COLO829 (cell line): ENCODE results near the gene TM4SF4.

Source experiments
- DNase-seq: peaks from one replicate; pipeline ENCODE4 v3.0.0; 2012; ENCODE audit warnings: low spot score

Gene TM4SF4

DNA sequence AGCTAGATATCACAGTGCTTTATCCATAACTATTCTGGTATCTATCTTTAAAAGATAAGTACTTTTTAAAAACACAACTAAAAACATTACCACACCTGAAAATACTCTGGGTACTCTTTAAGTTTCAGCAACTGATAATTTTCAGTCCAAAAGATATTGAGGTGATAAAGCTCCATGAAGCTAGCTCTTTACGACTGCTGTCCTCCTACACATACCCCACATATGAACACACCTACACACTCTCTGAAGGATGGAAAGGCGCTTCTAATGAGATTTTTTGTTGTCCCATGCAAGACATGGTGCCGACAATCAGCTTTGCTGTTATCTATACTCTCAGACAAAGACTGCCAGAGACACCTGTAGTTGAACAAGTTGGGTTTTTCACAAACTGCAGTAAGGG, 19.1 kb upstream of the TM4SF4 start:
- DNase-seq = no peak

DNA sequence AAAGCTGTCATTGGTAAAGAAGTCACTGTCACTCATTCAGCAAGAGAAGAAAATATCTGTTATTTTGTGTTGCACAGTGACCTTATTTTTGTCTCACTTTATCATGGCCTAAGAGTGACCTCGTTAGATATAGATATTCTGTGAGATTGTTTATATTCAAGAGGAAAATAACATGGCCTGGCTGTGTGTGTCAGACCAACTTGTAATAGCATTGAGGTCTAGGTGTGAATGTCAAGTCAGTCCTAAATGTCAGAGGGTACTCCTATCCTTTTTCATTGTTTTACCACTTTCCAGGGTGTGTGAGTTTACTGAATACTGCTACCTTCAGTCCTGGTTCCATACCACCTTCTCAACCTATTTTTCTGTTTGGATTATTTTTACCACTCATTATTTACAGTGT, 18.5 kb upstream of the TM4SF4 start:
- no peak for DNase-seq

DNA sequence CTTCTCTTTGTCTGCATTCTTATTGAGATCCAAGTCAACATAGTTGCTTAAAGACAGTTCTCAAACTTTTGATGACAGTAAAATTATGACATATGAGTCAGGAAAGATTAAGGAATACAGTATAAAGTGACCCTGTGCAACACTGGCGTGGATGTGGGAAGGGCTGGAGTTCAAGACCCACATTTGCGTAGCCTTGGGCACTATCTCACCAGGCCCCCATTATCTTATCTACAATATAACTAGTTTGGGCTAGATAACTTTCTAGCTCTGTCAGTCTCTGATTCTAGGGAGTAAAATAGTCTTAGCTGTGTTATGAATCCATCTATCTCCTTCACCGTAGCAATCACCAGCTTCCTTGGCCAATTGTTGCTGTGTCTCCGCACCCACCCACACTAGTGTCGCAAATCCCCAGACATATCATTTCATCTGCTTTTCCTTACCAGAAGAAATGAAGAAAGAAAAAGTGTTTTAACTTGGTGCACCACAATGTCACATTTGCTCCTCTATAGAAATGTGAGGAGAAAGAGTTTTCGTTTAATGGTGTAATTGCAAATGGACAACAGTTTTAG, 14.9 kb upstream of the TM4SF4 start:
- no peak for DNase-seq

DNA sequence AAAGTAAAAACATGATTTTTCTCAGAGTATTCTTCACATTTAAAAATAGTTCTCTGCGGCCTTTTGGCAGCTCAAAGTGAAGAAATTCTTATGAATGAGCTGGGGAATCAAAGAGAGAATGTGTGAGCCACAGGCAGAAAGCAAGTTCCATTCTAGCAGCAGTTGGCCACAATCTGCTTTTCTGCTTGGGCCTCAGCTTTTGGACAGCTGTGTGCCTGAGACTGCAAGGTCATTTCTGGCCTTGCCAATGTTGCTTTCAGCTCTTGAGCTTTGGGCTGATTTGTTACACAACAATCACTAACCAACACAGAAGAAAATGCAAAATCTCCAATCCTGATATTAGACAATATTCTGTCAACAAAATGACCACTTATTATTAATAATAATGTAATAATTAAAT, 14.4 kb upstream of the TM4SF4 start:
- no peak for DNase-seq

DNA sequence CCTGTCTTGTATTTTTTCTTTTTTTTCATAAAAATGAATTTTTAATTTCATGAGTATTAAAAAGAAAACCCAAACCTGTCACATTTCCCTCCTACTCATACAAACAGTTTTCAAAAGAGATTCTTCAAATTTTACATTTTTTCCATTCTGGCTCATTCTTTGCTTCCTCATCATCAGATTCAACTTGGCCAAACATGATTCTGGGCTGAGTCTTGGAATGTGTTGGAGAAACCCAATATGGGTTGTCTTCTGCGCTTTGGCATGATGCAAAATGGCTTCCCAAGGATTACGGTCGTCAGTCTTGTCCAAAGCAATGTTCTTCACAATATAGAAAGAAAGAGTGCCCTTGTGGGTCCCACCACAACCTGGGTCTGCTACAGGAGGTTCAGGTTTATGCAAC, 12.4 kb upstream of the TM4SF4 start:
- no peak for DNase-seq

DNA sequence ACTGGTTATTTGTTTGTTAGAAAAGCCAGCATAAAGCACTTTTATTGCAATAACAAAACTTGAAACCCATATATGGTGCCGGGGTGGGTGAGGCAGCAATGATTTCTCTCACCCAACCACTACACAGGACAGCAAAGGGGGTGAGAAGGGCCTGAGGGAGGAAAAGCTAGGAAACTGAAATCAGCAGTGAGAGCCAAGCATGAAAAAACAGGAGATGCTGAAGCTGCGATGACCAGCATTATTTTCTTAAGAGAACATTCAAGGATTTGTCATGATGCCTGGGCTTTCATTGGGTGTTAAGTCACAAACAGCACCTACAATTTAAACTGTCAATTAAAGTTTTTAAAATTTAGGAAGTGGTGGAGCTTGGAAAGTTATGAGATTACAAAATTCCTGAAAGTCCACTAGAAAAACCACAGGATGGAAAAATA, 11.9 kb upstream of the TM4SF4 start:
- DNase-seq = no peak

DNA sequence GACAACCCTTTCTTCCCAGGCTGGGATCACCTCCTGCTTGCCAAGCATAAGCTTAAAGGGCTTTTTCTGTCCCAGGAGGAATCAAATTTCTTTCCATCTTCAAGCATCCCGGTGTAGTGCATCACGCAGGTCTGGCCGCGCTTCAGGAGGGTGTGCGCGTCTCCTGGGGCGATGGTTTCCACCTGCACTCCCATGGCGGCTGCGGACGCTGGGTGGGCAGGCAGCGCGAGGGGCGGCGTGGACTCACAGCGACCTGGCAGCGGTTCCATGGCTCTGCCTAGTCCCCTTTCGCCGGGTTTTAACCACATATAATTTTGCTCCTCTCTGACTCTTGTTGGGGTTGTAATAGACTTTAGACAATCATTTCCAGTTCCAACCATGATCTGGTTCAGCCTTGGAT, 10.6 kb upstream of the TM4SF4 start:
- DNase-seq = no peak

- no peak for DNase-seq
Measured at GRCh38 chr3:149464542-149465328, 9.8 kb upstream of the TM4SF4 start.

- no peak for DNase-seq
Measured at GRCh38 chr3:149465351-149465883, 9.1 kb upstream of the TM4SF4 start.

DNA sequence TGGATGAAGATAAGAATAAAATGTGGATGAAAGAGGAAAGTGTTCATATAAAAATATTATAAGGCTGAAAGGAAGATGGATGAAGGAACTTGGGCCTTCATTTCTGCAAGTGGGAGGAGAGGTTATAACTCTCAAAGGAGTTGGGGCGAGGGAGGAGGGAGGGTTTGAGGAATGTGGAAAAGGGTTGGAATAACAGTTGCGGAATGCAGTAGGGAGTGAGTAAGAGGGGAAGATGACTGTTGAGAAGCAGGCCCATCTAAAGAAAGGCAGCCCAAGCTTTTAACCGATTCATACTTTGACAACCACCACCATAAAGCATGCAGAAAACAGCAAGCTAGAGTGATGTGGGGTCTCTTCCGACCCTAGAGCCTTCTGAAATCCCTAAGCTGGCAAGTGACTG, 8.3 kb upstream of the TM4SF4 start:
- no peak for DNase-seq

DNA sequence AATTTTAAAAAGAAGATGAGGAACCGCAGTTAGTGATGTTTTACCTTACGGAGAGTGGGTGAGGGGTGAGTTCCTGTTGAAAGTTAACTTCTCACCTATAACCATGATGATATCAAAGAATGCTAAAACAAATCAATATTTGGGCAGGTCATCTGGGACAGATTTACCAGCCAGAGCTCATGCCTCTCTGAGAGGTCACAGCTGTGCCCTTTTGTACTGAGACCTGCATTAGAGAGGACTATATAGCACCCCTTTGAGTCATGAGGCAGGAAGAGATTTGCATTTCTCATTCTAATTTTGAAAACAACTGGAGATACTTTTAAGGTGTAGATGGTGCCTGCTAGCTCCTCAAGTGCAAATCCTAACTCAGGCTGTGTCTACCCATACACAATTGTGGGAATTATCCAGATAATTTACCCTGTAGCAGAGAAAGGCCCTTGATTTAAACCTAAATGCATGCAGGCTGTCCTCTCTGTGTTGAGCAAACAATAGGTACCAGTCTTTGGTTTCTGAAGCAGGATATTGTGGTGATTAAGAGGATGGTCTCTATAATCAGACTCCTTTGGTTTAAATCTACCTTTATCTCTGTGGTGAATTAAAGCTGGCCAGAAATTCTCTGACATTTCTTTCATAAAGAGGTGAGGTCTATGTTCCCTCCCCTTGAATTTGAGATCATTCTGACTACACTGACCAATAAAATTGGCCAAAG, 5.8 kb upstream of the TM4SF4 start:
- no peak for DNase-seq

- DNase-seq = no peak
Measured at GRCh38 chr3:149470381-149470780, 4.1 kb upstream of the TM4SF4 start.

- DNase-seq = peak; percentile 53
Measured at GRCh38 chr3:149472030-149472797, 2.3 kb upstream of the TM4SF4 start.

DNA sequence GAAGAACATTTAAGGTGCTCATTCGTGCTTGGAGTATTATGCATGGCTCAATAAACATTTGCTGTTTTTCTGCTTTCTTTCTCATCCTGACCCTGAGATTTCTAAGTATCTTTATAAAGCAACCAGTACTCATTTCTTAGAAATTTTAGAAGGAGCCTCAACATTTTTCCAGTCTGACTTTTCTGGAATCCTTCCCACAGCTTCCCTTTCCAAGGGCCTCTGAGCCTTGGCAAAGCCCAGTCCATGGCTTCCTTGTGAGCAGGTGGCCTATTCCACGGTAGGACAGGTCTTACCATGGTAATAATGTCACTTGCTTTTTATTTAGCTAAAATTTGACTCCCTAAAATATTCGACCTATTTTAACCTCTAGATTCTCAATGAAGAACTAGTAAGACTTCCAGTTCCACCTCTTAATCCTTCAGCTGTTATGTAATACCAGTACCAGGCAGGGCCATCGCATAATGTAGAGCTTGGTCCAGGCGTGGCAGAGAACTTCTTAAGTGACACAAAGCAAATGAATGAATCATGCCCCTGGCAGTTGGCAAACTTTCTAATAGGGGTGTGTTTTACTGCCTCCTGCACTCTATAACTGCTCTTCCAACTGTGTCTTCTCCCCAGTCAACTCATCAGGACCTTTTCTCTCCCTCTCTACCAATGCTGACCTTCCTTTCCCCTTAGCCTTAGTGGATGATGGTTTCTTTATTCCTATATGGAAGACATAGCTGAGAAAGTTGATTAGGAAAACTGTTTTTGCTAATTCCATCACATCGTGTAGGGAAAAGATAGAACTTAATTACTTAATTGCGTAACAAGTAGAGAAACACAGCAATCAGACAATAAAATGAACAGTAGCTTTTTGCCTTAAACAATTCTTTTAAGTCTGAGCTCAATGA, 894 bp upstream of the TM4SF4 start:
- no peak for DNase-seq

DNA sequence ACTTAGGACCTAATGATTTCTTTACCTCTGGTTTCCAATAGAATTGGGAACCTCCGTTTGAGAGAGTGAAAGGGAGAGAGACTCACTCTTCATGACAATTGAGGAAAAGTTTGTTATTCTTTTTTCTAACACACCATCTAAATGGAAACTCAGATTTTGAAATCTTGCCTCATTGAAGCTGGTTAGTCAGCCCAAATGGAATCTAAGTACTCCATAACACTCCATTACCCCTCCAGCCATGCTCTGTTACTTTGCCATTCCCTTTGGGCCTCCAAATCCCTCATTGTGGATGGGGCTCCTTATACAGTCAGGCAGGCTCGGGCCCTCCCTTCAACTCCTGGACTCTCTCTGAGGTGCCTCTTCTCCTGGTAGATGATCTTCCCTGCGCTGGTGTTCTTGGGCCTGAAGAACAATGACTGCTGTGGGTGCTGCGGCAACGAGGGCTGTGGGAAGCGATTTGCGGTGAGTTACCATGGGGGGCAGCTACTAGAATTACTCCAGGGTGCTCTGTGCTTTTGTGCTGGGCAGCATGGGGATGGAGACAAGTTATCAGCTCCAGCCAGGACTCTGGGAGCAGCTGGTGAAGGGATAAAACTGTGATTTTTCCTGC, 1.1 kb downstream of the TM4SF4 start:
- DNase-seq = no peak

DNA sequence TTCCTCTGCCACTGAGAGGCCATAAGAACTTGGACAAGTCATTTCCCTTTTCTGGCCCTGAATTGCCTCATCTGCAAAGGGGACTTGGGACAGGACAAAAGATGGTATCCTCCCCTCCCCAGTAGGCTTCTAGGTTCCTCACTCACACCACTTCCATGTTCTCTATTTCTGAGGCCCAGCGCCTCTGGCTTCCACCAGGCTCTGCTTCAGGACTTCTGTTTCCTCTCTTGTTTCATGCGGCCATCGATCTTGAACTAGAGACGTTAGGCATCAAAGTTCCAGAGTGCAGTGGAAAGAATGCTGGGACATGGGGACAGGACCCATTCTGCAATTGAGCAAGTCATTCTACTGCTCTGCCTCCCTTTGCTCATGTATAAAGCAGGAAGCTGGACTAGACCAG, 1.7 kb downstream of the TM4SF4 start:
- DNase-seq = no peak

DNA sequence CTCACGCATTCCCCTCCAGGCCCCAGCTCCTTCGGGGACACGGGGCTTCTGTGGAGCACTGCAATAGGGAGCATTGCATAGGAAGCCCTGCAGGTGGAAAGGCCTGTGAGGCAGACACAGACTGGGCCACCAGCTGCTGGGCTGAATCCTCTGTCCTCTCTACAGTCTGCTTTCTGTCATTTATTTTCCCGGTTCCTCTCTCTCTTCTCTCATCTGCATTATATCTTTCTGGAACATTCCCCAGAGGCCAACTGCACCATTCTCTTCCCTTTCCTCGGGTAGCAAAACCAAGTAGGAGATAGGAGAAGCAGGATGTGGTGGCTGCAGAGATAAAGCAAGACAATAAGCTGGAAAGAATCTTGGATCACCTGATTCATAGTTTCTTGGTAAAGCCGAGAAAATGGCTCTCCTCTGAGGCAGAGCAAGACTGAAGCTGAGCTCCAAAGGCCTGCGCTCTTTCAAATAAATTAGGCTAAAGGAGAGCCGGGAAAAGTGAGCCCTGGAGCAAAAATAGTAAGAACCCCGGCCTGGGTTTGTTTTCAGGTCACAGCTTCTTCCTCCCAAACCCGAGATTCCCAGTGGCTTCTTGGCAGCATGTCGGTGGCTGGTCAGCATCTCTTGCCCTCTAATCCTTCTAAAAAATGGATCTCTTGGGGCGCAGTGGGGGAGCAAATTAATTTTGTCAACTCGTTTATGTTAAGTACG, 5.3 kb downstream of the TM4SF4 start:
- no peak for DNase-seq

DNA sequence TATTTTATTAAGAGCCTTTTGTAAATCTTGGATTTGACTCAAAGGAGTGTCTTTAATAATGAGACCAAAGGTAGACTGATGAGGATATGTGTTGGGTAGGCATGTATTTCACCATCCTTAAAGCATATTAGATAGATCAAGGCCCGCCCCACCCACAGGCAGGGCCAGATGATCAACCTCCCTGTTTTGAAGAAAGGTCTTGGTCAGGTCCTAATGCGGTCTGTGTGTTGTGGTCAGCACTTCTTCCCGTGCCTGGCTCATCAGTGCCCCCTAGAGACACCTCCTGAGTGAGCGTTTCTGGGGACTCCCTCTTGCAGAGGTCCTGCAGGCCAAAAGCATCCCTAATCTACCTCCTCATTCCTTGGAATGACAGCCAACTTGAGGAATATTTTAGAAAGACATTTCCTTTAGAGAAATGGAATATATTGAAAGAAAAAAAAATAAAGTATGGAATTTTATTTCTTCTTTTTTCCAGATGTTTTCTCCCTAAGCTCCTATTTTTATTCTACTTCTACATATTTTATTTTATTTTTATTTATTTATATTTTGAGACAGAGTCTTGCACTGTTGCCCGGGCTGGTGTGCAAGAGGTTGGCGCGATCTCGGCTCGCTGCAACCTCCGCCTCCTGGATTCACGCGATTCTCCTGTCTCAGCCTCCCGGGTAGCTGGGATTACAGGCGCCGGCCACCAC, 6.0 kb downstream of the TM4SF4 start:
- DNase-seq = peak; percentile 81

DNA sequence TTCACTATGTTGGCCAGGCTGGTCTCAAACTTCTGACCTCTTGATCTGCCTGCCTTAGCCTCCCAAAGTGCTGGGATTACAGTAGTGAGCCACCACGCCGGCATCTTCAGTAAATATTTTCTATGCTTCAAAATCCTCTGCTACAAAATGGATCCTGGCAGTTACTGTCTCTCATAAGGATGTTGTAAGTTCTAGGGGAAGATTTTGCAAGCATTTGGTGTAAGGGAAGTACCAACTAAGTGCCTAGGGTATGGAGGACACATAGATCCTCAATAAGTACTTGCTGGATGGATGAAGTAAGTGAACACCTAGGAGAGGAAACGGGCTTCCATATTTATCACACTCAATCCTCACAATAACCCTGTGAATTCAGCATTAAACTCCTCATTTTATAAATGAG, 6.6 kb downstream of the TM4SF4 start:
- no peak for DNase-seq

DNA sequence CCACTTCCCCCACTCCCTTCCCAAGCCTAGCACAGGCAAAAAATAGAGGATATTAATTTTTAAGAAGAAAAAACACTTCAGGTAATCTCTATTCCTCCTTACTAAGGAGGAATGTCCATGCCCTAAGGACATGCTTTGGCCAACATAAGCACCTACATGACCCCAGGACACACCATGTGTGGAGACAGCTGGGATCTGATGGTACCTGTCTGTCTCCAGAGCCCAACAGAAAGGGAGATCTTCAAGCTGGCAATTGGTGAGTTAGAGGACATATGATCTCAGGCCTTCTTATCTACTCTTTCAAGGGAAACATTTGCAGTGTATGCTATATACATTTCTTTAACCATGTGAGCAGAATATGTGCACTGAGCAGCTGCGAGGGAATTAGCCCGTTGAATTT, 7.0 kb downstream of the TM4SF4 start:
- DNase-seq = no peak
